ENCODE data around the gene GRID1. TPM values are rescaled to one million over a fixed set of nuclear protein-coding genes. Genes with fewer than 3 reads are reported as not detected.

The GRID1 gene
- total RNA-seq, 3 donors from 2014 or later: 2.3 to 8.5 (median 5.9) TPM

- no peak for TF ChIP-seq POLR2AphosphoS5 (IDR thresholded peaks at IDR 0.05)
- no peak for TF ChIP-seq CTCF (IDR thresholded peaks at IDR 0.05)
- TF ChIP-seq POLR2A (IDR thresholded peaks at IDR 0.05): no peak
- Histone ChIP-seq H3K9me3 (peaks cover 3 to 5% of the 10 kb centered on the region in 2 donors), H3K4me3 (no peak overlapping the region), H3K27ac (no peak overlapping the region), H3K27me3 (no peaks in the 10 kb centered on the region), H3K4me1 (no peaks in the 10 kb centered on the region), H3K36me3 (no peaks in the 10 kb centered on the region)
- DNase-seq (ENCODE audit: low spot score in 2 of 2): no peak
- intact Hi-C loops (cut with DNase I; ENCODE audit: low total_unique reads): no loop called here
Observed at GRCh38 chr10:86349474-86349873, 17.1 kb downstream of the GRID1 start.

- H3K9me3 ChIP-seq: peaks cover 3 to 5% of the 10 kb centered on the region in 2 donors
- no peak overlapping the region for H3K27ac ChIP-seq
- H3K27me3 ChIP-seq: no peaks in the 10 kb centered on the region
- H3K4me3 ChIP-seq: no peak overlapping the region
- intact Hi-C loops (cut with DNase I; ENCODE audit: low total_unique reads): no loop called here
- no peaks in the 10 kb centered on the region for H3K36me3 ChIP-seq
- DNase-seq (ENCODE audit: low spot score in 2 of 2): no peak
- H3K4me1 ChIP-seq: no peaks in the 10 kb centered on the region
- TF ChIP-seq POLR2AphosphoS5 (IDR thresholded peaks at IDR 0.05) (no peak), CTCF (IDR thresholded peaks at IDR 0.05) (no peak), POLR2A (IDR thresholded peaks at IDR 0.05) (no peak)
Observed at GRCh38 chr10:86348321-86349210, 18.0 kb downstream of the GRID1 start.

- H3K36me3 ChIP-seq: no peaks in the 10 kb centered on the region
- H3K27ac ChIP-seq: no peak overlapping the region
- peaks cover 3 to 5% of the 10 kb centered on the region in 2 donors for H3K9me3 ChIP-seq
- no peak overlapping the region for H3K4me3 ChIP-seq
- no peaks in the 10 kb centered on the region for H3K4me1 ChIP-seq
- no peak for DNase-seq (ENCODE audit: low spot score in 2 of 2)
- TF ChIP-seq POLR2AphosphoS5 (IDR thresholded peaks at IDR 0.05): no peak
- H3K27me3 ChIP-seq: no peaks in the 10 kb centered on the region
- intact Hi-C loops (cut with DNase I; ENCODE audit: low total_unique reads): no loop called here
Observed at GRCh38 chr10:86347856-86348255, 18.7 kb downstream of the GRID1 start.

- TF ChIP-seq POLR2A (IDR thresholded peaks at IDR 0.05) (no peak), CTCF (IDR thresholded peaks at IDR 0.05) (no peak), POLR2AphosphoS5 (IDR thresholded peaks at IDR 0.05) (no peak)
- DNase-seq (ENCODE audit: low spot score in 2 of 2): no peak
- Histone ChIP-seq H3K27me3 (no peaks in the 10 kb centered on the region), H3K4me1 (no peaks in the 10 kb centered on the region), H3K36me3 (no peaks in the 10 kb centered on the region), H3K4me3 (no peak overlapping the region), H3K9me3 (no peaks in the 10 kb centered on the region), H3K27ac (no peak overlapping the region)
- intact Hi-C loops (cut with DNase I; ENCODE audit: low total_unique reads): no loop called here
Observed at GRCh38 chr10:86346799-86347665, 19.6 kb downstream of the GRID1 start.

- TF ChIP-seq CTCF (IDR thresholded peaks at IDR 0.05) (no peak), POLR2AphosphoS5 (IDR thresholded peaks at IDR 0.05) (no peak), POLR2A (IDR thresholded peaks at IDR 0.05) (no peak)
- Histone ChIP-seq H3K9me3 (no peaks in the 10 kb centered on the region), H3K4me3 (no peak overlapping the region), H3K27me3 (no peaks in the 10 kb centered on the region), H3K36me3 (no peaks in the 10 kb centered on the region), H3K4me1 (no peaks in the 10 kb centered on the region), H3K27ac (no peak overlapping the region)
- no peak for DNase-seq (ENCODE audit: low spot score in 2 of 2)
- intact Hi-C loops (cut with DNase I; ENCODE audit: low total_unique reads): no loop called here
Observed at GRCh38 chr10:86345859-86346798, 20.5 kb downstream of the GRID1 start.

All from breast epithelium (tissue), 4 donors.